ENCODE results near the gene RAB36.
"Not testable (repeated sequence)": the region's sequence is repeated elsewhere in the genome, so short reads cannot be mapped to it uniquely, and the experiment has no call there.

The RAB36 gene

GRCh38 chr22:23121424-23121823, 23.9 kb upstream of the RAB36 start:
- no peak for DNase-seq

- DNase-seq: no peak
Observed at GRCh38 chr22:23122216-23122957, 22.9 kb upstream of the RAB36 start.

- no peak for DNase-seq
Observed at GRCh38 chr22:23122992-23123803, 22.1 kb upstream of the RAB36 start.

GRCh38 chr22:23123804-23124254, 21.4 kb upstream of the RAB36 start:
- DNase-seq: no peak

- DNase-seq: no peak
Observed at GRCh38 chr22:23124611-23125511, 20.4 kb upstream of the RAB36 start.

GRCh38 chr22:23125512-23126103, 19.7 kb upstream of the RAB36 start:
- DNase-seq: no peak

GRCh38 chr22:23126165-23127054, 18.9 kb upstream of the RAB36 start:
- no peak for DNase-seq

GRCh38 chr22:23127055-23127756, 18.1 kb upstream of the RAB36 start:
- DNase-seq: no peak

GRCh38 chr22:23127788-23128187, 17.5 kb upstream of the RAB36 start:
- DNase-seq: no peak

GRCh38 chr22:23128269-23129108, 16.8 kb upstream of the RAB36 start:
- peak; percentile 20 for DNase-seq

GRCh38 chr22:23129149-23129548, 16.1 kb upstream of the RAB36 start:
- DNase-seq: no peak

GRCh38 chr22:23130697-23131096, 14.6 kb upstream of the RAB36 start:
- no peak for DNase-seq

- no peak for DNase-seq
Observed at GRCh38 chr22:23131931-23132330, 13.3 kb upstream of the RAB36 start.

GRCh38 chr22:23132376-23133091, 12.7 kb upstream of the RAB36 start:
- no peak for DNase-seq

GRCh38 chr22:23133922-23134321, 11.4 kb upstream of the RAB36 start:
- no peak for DNase-seq

- DNase-seq: not testable (repeated sequence)
Observed at GRCh38 chr22:23136991-23137390, 8.3 kb upstream of the RAB36 start.

GRCh38 chr22:23137468-23137867, 7.8 kb upstream of the RAB36 start:
- no peak for DNase-seq

GRCh38 chr22:23137905-23138561, 7.2 kb upstream of the RAB36 start:
- DNase-seq: no peak

Measured in SHP77 treated with DMSO at 0.1 percent for 48 hours (cell line).